HG02642 (cell line): Measurements from ENCODE around the gene ADCY4.

ENCODE experiments used
- ATAC-seq: cut with Tn5 transposase; IDR thresholded peaks from one replicate; pipeline ENCODE4 v1.9.1; 2021; ENCODE audit warnings: mild to moderate bottlenecking; ENCODE audit not compliant: unreplicated experiment, poor library complexity

Gene ADCY4

DNA sequence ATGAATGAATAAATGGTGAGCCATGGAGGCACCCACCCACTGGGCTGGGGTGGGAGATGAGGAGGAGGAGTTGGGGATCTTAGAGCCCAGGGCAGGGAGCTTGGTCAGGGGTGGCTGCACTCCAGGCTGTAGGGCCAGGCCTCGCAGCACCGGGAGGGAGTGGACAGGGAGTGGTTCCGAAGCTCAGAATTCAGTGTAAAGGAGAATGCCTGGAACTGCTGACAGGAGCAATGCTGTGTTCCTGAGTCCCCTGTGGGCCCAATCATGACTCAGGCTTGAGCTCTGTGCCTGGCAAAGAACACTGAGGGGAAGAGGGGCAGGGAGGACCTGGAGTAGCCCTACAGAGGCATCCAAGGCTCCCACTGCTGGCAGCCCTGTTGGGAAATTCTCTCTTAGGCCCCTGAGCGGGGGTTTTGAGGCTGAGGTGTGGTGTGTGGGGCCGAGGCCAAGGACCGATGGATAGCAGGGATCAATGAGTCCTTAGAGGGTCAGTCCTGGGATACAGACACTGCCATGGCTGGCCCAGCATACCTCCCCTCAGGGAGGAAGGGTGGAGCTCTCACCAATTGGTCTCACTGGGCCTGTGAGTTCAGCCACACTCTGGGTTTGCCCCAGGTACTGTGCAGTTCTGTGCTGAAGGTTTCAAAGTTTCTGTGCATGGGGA lies 53.9 kb downstream of the ADCY4 start:
- ATAC-seq = no peak

DNA sequence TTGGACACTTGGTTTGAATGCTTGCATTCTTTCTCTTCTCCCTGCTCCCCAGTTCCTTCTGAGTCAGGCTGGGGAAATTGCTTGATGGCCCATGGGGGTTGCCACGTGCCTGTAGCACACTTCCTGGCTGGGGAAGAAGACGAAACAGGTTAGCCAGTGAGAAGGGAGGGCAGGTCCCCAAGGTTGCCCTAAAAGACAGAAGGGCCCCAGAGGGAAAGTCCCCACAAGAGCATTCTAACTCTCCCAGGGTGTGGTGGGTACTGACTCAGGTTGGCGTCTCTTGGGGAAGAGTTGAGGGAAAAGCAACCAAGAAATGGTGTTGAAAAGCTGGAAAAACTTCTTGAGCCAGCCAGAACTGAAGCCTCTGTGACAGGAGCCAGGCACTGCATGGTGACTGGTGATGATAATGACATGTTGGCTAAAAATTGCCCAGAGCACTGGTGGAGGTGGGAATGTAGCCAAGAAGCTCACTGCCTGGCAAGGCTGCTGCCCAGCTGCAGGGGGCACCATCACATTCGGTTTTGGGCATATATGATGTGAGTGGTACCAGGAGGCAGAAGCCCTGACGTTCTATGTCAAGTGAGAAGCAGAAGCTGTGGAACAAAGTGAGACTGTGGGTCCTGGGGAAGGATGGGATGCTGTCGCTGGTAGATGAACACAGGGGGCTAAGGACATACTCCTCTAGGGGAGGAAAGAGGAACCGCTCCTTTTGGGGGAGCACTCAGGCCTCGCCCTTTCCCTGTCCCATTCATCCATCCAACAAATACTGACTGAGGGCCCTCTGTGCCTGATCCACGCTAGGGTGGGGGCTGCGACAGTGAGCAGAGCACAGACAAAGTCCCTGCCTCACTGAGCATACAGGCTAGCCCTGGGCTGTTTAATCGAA lies 55.3 kb downstream of the ADCY4 start:
- ATAC-seq = peak; percentile 68

DNA sequence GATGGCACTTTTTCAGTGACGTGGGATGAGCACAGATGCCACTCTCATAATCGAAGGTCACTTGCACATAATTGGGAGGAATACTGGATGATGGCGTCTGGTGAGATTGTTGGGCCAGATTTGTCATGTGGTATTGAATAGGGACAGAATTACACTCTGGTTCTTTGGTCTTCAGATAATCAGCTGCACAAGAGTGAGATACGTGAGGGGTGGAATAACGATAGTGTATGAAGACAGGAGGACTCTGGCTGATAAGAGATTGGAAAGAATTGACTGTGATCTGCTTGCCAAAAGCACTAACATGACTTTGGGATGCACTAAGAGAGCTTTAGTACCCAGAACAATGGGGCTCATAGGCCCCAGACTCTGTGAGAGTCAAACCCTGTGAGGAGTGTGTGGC lies 56.4 kb downstream of the ADCY4 start:
- ATAC-seq = no peak

DNA sequence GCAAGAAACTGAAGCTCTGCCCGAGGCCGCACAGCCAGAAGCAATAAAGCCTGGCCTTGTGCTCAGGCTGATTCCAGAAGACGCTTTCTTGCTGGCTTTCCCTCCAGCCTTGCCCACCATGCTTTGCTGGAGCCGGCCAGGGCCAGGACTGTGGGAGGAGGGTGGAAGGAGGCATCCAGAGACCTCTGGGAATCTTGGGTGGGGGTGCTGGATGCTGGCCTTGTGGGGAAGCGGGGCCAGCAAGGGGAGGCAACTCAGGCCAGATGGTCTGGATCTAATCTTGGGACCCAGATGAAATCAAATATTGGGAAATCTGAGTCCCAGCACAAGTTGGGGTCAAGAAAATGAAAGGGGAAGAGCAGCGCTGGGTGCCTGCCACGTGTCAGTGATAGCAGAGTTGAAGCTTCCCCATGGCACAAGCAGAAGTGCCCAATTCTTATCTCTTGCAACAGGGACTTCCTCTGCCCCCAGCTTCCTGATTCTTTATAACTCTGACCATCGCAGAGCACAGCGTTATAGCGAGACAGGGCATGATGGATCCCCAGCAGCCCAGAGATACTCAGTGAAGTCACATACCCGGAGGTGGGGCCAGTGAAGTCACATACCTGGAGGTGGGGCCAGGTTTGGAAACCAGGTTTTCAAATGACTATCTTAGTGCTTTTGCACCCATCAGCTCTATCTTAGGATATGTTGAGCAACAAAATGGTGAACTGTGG lies 57.1 kb downstream of the ADCY4 start:
- ATAC-seq = no peak

DNA sequence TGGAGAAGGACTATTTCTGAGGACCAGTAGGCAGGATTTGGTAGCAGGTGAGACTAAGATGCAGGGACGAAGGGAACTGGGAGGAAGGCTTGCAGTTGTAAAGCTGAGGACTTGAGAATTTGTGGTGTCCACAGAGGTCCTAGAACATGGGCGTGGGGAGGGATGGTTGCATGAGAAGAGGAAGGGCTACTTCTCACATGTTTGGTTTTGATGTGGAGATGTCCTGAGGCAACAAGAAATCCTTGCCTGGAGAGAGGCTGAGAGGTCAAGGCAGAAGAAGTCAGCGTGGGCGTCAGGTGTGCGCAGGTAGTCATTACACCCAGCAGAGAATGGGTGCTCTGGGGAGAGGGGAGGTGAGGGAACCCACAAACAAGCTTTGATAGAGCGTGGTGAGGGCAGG lies 57.8 kb downstream of the ADCY4 start:
- ATAC-seq = no peak

DNA sequence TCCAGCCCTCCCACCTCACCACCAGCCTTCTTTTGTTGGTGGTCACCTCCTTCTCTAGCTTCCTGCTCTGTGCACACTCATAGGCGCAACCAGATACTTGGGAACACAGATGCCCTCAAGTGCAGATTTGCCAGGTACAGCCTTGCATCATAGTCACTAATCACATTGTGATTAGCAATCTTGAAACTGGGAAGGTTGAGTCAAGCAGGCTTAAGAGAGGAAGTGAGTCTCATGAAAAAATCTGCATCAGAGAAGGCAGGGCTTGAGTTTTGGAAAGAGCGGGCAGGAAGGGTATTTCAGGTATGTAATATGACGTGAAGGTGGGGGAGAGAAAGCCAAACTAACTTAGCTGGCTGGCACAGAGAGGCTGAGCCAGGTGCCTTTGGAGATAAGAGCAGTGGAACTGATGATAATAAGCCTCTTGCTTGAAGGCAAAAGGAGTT lies 60.7 kb downstream of the ADCY4 start:
- ATAC-seq = peak; percentile 40

DNA sequence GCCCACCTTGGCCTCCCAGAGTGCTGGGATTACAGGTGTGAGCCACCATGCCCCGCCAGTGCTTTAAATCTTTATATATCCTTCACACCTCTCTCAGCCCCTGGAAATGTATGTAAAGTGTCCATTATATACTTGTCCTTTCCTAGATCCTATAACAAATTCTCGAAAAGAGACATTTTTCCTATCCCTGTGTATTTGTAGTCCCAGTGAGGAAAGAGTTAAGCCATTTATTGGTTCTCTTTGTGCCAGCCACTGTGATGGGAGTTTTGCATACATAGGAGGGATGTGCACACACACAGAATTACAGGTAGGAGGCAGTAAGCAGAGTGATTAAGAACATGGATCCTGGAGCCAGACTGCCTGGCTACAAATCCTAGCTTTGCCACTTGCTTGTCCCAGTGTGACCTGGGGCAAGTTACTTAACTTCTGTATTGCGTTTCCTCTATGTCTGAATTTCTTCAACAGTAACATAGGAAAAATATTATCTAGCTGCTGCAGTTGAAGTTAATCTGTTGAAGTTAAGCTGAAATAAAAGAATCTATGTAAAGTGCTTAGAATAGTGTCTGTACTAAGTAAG lies 61.4 kb downstream of the ADCY4 start:
- ATAC-seq = no peak

DNA sequence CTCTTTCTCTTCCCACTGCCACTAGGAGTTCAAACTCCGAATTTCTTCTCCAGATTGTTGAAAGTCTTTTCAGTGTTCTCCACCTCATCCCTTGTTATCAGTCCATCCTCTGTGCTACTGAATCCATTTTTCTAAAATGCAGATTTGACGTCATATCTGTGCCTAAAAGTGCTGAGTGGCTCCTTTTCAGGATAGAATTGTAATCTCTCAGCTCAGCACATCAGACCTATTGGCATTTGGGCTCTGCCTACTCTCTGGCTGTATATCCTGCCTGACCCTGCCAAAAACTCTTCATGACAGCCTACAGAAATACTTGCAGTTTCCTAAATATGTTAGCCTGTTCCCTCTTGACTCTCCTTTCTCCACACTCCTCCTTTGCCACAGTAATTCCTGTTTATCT lies 62.4 kb downstream of the ADCY4 start:
- no peak for ATAC-seq

DNA sequence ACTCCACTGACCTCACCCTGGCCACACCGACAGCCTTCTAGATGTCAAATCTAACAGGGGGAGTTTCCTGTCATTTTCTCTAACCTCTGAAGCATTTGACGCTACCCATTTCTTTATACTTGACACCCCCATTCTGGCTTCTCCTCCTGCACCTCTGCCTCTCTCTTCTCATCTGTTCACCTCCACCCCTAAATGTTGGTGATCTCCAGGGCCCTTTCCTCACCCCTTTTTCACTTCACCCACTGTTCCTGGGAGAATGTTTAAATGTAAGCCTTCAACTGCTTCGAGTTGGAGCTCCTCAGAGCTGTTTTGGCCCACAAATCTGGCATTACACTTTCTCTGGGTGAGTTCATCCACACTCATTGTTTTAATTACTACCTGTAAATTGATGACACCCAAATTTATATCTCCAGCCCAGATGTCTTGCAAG lies 63.0 kb downstream of the ADCY4 start:
- ATAC-seq = no peak

DNA sequence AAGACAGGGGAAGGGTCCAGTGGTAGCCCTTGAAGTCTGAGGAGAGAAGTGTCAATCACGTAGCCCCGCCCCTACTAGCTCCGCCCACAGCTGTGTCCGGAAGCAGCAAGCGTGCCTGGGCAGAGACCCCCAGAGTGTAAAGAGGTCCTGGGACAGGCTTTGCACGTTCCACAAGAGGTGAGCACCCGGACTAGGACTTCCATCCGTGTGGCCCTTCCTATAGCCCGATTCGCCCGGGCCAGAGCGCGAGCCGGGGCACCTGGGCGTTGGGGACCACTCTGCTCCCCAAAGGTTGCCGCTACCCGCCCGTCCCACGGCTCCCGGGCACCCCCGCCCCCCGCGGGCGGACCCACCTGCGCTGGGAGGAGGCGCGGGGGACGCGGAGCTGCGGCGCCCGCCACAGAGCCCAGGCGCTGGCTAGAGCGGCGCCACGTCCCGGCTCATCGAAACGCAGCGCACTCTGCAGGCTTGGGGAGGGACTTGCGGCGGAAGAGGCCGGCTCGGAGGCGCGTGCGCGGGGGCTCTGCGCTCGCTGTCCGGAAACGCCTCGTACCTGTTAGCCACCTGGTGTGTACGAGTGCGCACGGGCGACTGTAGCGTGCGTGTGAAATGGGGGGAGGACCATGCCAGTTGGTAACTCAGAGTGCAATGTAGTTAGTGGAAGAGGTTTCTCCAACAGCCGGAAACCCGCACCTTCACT lies 63.6 kb downstream of the ADCY4 start, which contains the start of gene RABGGTA:
Gene RABGGTA, minus strand, starts transcription at position 464 of the 700 bp plus-strand sequence. CDS start 482 bp downstream, outside the sequence.
- ATAC-seq = peak; percentile 89

DNA sequence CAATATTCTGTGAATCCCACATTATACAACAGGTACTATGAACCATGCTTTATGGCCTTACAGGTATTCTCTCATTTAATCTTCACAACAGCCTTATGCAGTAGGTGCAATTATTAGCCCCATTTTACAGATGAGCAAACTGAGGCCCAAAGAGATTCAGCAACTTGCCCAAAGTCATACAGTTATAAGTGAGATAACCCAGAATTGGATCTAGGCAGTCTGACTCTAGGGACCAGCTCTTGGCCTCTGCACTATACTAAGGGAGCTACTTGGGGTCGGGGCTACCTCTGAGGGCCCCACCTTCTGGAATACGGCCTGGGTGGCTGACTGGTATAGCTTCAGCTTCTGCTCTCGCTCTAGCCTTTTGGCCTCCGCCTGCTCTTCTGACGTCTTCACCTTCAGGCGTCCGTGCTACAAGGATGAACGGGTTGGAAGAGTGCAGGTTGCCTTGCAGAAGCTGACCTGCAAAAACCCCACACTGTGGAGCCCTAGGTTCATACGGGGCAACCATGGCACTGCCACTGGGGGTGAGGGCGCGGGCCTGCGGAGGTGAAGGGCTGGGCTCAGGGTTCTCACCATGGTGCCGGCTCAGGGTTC lies 64.2 kb downstream of the ADCY4 start:
- ATAC-seq = no peak

DNA sequence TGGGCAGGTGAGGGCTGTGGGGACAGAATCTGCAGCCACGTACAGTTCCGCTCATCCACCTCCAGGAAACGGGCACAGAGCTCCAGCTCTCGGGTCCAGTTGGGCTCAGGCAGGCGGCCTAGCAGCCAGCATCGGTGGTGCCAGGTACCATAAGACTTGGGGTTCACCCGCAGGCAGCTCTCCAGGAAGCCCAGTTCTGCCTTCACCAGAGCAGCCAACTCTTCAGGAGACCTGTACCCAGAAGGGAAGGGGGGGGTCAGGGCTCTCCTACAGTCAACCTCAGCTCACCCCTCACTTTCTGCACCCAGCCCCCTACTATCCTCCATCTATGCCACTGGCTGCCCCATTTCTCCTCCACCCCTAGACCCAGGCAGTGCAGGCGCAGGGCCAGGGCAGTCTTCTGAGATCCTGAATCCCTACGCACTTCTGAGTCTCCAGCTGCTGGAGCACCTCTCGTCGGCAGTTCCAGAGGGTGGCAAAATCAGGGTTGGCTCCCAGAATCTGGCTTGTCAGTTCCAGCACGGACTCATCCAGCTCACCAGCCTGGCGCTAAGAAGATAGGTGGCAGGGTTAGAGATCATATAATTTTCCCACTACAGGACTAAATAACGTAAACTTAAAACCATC lies 64.8 kb downstream of the ADCY4 start:
- no peak for ATAC-seq

DNA sequence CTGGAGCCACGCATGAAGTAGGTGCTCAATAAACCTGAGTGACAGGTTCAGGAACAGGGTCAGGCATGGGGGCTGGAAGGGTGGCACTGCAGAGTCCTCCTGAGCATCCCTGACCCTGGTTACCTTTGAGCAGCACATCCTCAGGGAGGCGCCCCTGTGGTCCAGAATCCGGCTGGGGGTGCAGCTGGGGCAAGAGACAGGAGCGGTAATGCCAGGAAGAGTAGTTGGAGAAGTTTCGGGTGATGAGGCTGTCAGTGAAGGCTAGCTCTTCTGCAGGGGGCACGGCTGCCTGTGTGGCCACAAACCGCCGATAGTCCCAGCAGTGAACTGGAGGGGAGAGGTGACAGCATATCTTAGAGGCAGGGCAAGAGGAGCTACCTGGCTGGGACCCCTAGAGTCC lies 65.5 kb downstream of the ADCY4 start:
- no peak for ATAC-seq
